Tibial nerve (tissue), 4 donors: ENCODE data around the gene MAPKAPK5. TPM values are rescaled to one million over a fixed set of nuclear protein-coding genes. Genes with fewer than 3 reads are reported as not detected.

ENCODE experiments used
- DNase-seq, 2 donors: peaks; one replicate each; pipeline ENCODE4 v3.0.0-alpha.2; 2019; ENCODE audit warnings: low spot score in 2 of 2
- H3K27ac ChIP-seq, 4 donors: fragments of 200-600 bp; sonication (generic) in 3 of 4; one replicate each; pipeline ENCODE4 v1.5.1; 2017 to 2019; ENCODE audit warnings: mild to moderate bottlenecking in 1 of 4
- H3K27me3 ChIP-seq, 2 donors: fragments of 200-600 bp; sonication (generic) in 1 of 2; one replicate each; pipeline versions ENCODE4 v1.5.1 to v1.6.0; 2017 to 2019
- H3K36me3 ChIP-seq, 3 donors: fragments of 200-600 bp; sonication (generic); one replicate each; pipeline ENCODE4 v1.5.1; 2018 to 2019
- H3K4me1 ChIP-seq, 4 donors: fragments of 200-600 bp; sonication (generic) in 3 of 4; one replicate each; pipeline ENCODE4 v1.5.1; 2017 to 2019
- H3K4me3 ChIP-seq, 4 donors: fragments of 200-600 bp; sonication (generic) in 3 of 4; one replicate each; pipeline ENCODE4 v1.5.1; 2017 to 2019; ENCODE audit warnings: mild to moderate bottlenecking in 1 of 4, moderate library complexity in 1 of 4
- H3K9me3 ChIP-seq, 4 donors: fragments of 200-600 bp; sonication (generic) in 3 of 4; one replicate each; pipeline ENCODE4 v1.5.1; 2017 to 2019
- CTCF ChIP-seq, 5 experiments: fragments of 200-600 bp in 3 of 5; fragments of 450-650 bp in 2 of 5; sonication (generic) in 3 of 5; IDR thresholded peaks; one replicate each; pipeline ENCODE4 v1.5.1; 2016 to 2019; ENCODE audit warnings: antibody characterized with exemption in 5 of 5, mild to moderate bottlenecking in 3 of 5, moderate library complexity in 2 of 5
- EP300 ChIP-seq, 2 donors: sonication (generic); formaldehyde crosslinking; IDR thresholded peaks; one replicate each; pipeline ENCODE4 v1.6.1; 2017; ENCODE audit warnings: antibody characterized with exemption in 2 of 2, mild to moderate bottlenecking in 1 of 2
- POLR2A ChIP-seq, 2 donors: fragments of 450-650 bp; IDR thresholded peaks; one replicate each; pipeline ENCODE4 v1.6.1; 2017; ENCODE audit warnings: antibody characterized with exemption in 2 of 2, mild to moderate bottlenecking in 2 of 2, moderate library complexity in 2 of 2
- WGBS, 2 donors: methylation state at CpG; one replicate each; pipeline ENCODE4 v1.1.5; 2018; 5-methylcytosine and 5-hydroxymethylcytosine counted together
- total RNA-seq, 4 donors: library from RNA; depleted of rRNA; stranded (reverse); fragments of >200 nt; gene quantifications; one replicate each; pipeline ENCODE4 v1.1.0, GENCODE V29; 2016

The MAPKAPK5 gene
- total RNA-seq = 10 to 100 TPM; 36.1 to 65.1 (median 44.7) TPM

- H3K4me1 ChIP-seq = peaks cover 0 to 56% (median 24%) of the 10 kb centered on the region in 4 donors
Measured at GRCh38 chr12:111841750-111842555, at the start of gene MAPKAPK5. MAPKAPK5 (plus strand) TSS chr12:111842228; CDS start chr12:111842734, 506 bp downstream.

GRCh38 chr12:111792856-111793235, 49.2 kb upstream of the MAPKAPK5 start:
- Histone ChIP-seq H3K27ac (peak overlapping the region in 1 of 4 donors; percentile 63), H3K36me3 (peaks cover 2 to 97% (median 29%) of the 10 kb centered on the region in 3 donors), H3K27me3 (no peaks in the 10 kb centered on the region), H3K4me3 (no peak overlapping the region), H3K9me3 (no peaks in the 10 kb centered on the region), H3K4me1 (peaks cover 0 to 13% (median 0%) of the 10 kb centered on the region in 4 donors)
- no peak for TF ChIP-seq CTCF (IDR thresholded peaks at IDR 0.05)
- TF ChIP-seq POLR2A (IDR thresholded peaks at IDR 0.05) = no peak
- no peak for TF ChIP-seq EP300 (IDR thresholded peaks at IDR 0.05)
- 83 to 94% methylated on average over 3 of the region's 3 CpGs for WGBS, 2 donors
- no peak for DNase-seq

More at GRCh38 chr12:111841750-111842555, at the start of gene MAPKAPK5:
- peak; percentile 86 to 90 for DNase-seq
- peaks cover 0 to 22% (median 0%) of the 10 kb centered on the region in 3 donors for H3K36me3 ChIP-seq
- peak; percentile 52 to 57 for TF ChIP-seq POLR2A (IDR thresholded peaks at IDR 0.05)
- TF ChIP-seq EP300 (IDR thresholded peaks at IDR 0.05) = peak; percentile 88 to 98
- peak in 1 of 5 experiments; percentile 58 for TF ChIP-seq CTCF (IDR thresholded peaks at IDR 0.05)
- H3K27ac ChIP-seq = peak within 1 kb of the TSS; percentile 80 to 97 (median 96)
- no peaks in the 10 kb centered on the region for H3K9me3 ChIP-seq
- WGBS, 2 donors = 0 to 1% methylated on average over 21 to 28 of the region's 84 CpGs
- peak within 1 kb of the TSS; percentile 76 to 96 (median 86) for H3K4me3 ChIP-seq
- no peaks in the 10 kb centered on the region for H3K27me3 ChIP-seq

GRCh38 chr12:111798182-111798581, 43.8 kb upstream of the MAPKAPK5 start:
- peaks cover 0 to 100% (median 17%) of the 10 kb centered on the region in 3 donors for H3K36me3 ChIP-seq
- no peak for DNase-seq
- 85 to 87% methylated on average over 4 of the region's 4 CpGs for WGBS, 2 donors
- H3K27me3 ChIP-seq = no peaks in the 10 kb centered on the region
- TF ChIP-seq POLR2A (IDR thresholded peaks at IDR 0.05) (no peak), EP300 (IDR thresholded peaks at IDR 0.05) (no peak), CTCF (IDR thresholded peaks at IDR 0.05) (no peak)
- no peak overlapping the region for H3K27ac ChIP-seq
- H3K4me1 ChIP-seq = no peaks in the 10 kb centered on the region
- no peak overlapping the region for H3K4me3 ChIP-seq
- H3K9me3 ChIP-seq = no peaks in the 10 kb centered on the region

GRCh38 chr12:111799758-111800157, 42.3 kb upstream of the MAPKAPK5 start:
- TF ChIP-seq EP300 (IDR thresholded peaks at IDR 0.05) (no peak), POLR2A (IDR thresholded peaks at IDR 0.05) (no peak), CTCF (IDR thresholded peaks at IDR 0.05) (no peak)
- no peaks in the 10 kb centered on the region for H3K9me3 ChIP-seq
- no peak overlapping the region for H3K4me3 ChIP-seq
- WGBS, 2 donors = 94 to 97% methylated on average over 9 of the region's 9 CpGs
- no peaks in the 10 kb centered on the region for H3K4me1 ChIP-seq
- DNase-seq = no peak
- no peaks in the 10 kb centered on the region for H3K27me3 ChIP-seq
- H3K36me3 ChIP-seq = peaks cover 2 to 100% (median 17%) of the 10 kb centered on the region in 3 donors
- H3K27ac ChIP-seq = no peak overlapping the region

- no peaks in the 10 kb centered on the region for H3K9me3 ChIP-seq
- TF ChIP-seq CTCF (IDR thresholded peaks at IDR 0.05) = no peak
- no peak overlapping the region for H3K4me3 ChIP-seq
- no peaks in the 10 kb centered on the region for H3K4me1 ChIP-seq
- no peaks in the 10 kb centered on the region for H3K27me3 ChIP-seq
- H3K36me3 ChIP-seq = peaks cover 2 to 100% (median 8%) of the 10 kb centered on the region in 3 donors
- no peak overlapping the region for H3K27ac ChIP-seq
- 91 to 94% methylated on average over 6 of the region's 6 CpGs for WGBS, 2 donors
- no peak for DNase-seq
Measured at GRCh38 chr12:111803038-111803626, 38.9 kb upstream of the MAPKAPK5 start.
